ENCODE measurements around the gene TNFAIP2.
A peak's percentile ranks its signal among the peaks of the same experiment; 100 is the strongest.

The TNFAIP2 gene

DNA sequence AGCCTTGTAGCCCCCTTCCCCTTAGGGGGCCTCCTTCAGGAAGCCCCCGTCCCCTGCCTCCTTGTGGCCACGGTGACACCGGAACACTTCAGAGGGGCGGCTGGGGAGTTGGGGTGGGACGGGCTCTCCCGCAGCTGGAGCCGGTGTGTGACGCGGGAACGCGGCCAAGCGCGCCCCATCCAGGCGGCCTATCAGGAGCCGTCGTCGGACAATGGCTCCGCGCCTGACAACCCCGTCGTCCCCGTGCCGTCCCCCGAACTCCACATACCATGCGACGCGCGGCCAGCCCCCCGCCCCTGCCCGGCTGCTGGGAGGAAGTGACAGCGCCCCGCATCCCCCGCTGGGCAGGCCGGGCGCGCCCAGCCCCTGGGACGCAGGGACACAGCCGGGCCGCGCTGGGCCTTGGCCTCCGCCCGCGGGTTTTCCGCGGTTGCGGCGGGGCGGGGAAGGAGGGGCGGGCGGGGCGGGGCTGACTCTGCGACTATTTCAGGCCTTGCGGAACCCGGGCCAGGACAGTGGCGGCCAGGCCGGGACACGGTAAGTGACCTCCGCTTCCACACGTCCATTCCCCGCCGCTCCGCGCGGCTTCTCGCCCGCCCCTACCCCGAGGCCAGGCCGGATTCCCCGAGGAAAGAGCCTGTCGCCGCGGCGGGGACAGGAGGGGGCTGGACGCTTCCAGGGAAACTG is at the start of gene TNFAIP2:
TNFAIP2 (plus strand) TSS at position 515 of the 687 bp plus-strand sequence. CDS start 2,997 bp downstream, outside the sequence.
- Mint-ChIP-seq H3K9me3 (ENCODE audit: low read depth) (no peaks in the 10 kb centered on the region), H3K4me3 (no peak within 1 kb of the TSS), H3K4me1 (ENCODE audit: low read depth) (no peaks in the 10 kb centered on the region), H3K27ac (no peak within 1 kb of the TSS), H3K27me3 (peaks cover 5% of the 10 kb centered on the region), H3K36me3 (no peaks in the 10 kb centered on the region)

DNA sequence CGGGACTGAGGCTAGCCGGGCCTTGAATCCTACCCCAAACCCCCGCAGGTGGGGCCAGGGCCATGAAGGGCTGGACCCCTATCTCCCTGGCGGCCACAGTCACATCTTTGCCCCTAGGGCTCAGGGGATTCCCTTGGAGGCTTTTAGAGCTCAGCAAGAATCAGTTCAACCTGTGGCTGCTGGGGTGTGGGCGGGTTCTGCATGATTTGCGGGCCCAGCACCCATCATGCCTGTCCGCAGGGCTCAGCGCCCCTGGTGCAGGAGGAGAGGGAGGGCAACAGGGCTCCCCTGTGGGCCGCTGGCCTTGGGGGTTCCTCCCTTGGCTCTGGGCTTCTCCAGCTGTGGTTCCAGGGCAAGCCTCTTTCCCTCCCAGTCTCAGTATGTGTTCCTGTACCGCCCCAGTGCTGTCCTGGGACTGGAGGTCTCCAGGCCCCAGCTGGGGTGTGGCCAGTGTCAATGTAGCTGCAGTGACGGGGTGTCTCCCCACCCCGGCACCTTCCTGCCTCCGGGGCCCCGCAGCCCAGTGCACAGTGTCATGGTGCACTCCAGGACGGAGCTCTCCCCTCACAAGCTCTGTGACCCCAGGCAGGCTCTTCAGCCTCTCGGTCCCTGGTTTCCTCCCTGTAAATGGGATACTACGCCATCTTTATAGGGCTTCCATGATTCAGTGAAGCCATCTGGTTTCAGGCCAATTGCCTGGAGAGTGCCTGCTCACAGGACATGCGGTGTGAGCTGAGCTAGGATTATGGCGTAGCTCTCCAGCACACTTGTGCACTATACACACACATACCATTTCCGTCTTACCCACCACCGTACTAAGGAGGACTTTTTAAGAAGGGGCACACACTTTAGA is 49.2 kb upstream of the TNFAIP2 start:
- H3K9me3 Mint-ChIP-seq (ENCODE audit: low read depth): no peaks in the 10 kb centered on the region
- no peaks in the 10 kb centered on the region for H3K36me3 Mint-ChIP-seq
- no peak overlapping the region for H3K27ac Mint-ChIP-seq
- peaks cover 2% of the 10 kb centered on the region for H3K27me3 Mint-ChIP-seq
- no peaks in the 10 kb centered on the region for H3K4me1 Mint-ChIP-seq (ENCODE audit: low read depth)
- peak overlapping the region; percentile 31 for H3K4me3 Mint-ChIP-seq

GRCh38 chr14:103074729-103075367 is 48.4 kb upstream of the TNFAIP2 start:
- Mint-ChIP-seq H3K36me3 (no peaks in the 10 kb centered on the region), H3K27me3 (no peaks in the 10 kb centered on the region), H3K27ac (no peak overlapping the region), H3K9me3 (ENCODE audit: low read depth) (no peaks in the 10 kb centered on the region), H3K4me1 (ENCODE audit: low read depth) (no peaks in the 10 kb centered on the region), H3K4me3 (peak overlapping the region; percentile 31)

DNA sequence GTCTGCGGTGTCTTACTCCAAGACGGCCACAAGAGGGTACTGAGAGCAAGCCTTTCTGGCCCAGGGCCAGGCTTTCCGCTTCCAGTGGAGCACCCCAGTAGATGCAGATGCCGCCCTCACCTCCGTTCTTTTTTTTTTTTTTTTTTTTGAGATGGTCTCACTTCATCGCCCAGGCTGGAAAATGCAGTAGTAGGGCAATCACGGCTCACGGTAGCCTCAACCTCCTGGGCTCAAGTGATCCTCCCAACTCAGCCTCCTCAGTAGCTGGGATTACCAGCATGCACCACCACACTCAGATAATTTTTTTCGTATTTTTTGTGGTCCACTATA is 44.9 kb upstream of the TNFAIP2 start:
- Mint-ChIP-seq H3K27ac (no peak overlapping the region), H3K36me3 (no peaks in the 10 kb centered on the region), H3K9me3 (ENCODE audit: low read depth) (no peaks in the 10 kb centered on the region), H3K27me3 (no peaks in the 10 kb centered on the region), H3K4me3 (no peak overlapping the region), H3K4me1 (ENCODE audit: low read depth) (no peaks in the 10 kb centered on the region)

- no peak overlapping the region for H3K4me3 Mint-ChIP-seq
- no peaks in the 10 kb centered on the region for H3K9me3 Mint-ChIP-seq (ENCODE audit: low read depth)
- no peaks in the 10 kb centered on the region for H3K4me1 Mint-ChIP-seq (ENCODE audit: low read depth)
Measured at GRCh38 chr14:103078860-103079587, 44.2 kb upstream of the TNFAIP2 start.

DNA sequence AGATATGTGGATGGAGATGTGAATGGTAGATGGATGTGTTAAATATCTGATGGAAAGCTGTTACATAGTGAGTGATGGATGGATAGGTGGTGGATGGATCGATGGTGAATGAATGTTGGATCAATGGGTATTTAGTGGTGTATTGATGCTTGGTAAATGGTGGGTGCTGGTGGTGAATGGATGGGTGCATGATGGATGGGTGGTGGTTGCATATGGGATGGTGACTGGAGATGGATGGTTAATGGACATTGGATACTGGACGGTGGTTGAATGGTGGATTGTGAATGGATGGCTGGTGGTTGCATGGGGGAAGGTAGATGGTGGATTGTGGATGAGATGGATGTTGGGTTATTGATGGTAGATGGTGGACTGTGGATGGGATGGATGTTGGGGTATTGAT is 41.3 kb upstream of the TNFAIP2 start:
- H3K27me3 Mint-ChIP-seq: peaks cover 5% of the 10 kb centered on the region
- no peaks in the 10 kb centered on the region for H3K36me3 Mint-ChIP-seq
- H3K4me1 Mint-ChIP-seq (ENCODE audit: low read depth): no peaks in the 10 kb centered on the region
- no peaks in the 10 kb centered on the region for H3K9me3 Mint-ChIP-seq (ENCODE audit: low read depth)
- H3K4me3 Mint-ChIP-seq: no peak overlapping the region
- no peak overlapping the region for H3K27ac Mint-ChIP-seq

More at GRCh38 chr14:103078860-103079587, 44.2 kb upstream of the TNFAIP2 start:
- Mint-ChIP-seq H3K27ac (no peak overlapping the region), H3K27me3 (no peaks in the 10 kb centered on the region), H3K36me3 (no peaks in the 10 kb centered on the region)

GRCh38 chr14:103084021-103084919 is 39.0 kb upstream of the TNFAIP2 start, which contains the start of gene LBHD2:
TSS of gene LBHD2 (plus strand) at chr14:103084210. CDS start at chr14:103086013, 1,803 bp downstream.
- Mint-ChIP-seq H3K27ac (no peak within 1 kb of the TSS), H3K9me3 (ENCODE audit: low read depth) (no peaks in the 10 kb centered on the region), H3K27me3 (peaks cover 5% of the 10 kb centered on the region), H3K36me3 (no peaks in the 10 kb centered on the region), H3K4me3 (no peak within 1 kb of the TSS), H3K4me1 (ENCODE audit: low read depth) (no peaks in the 10 kb centered on the region)

DNA sequence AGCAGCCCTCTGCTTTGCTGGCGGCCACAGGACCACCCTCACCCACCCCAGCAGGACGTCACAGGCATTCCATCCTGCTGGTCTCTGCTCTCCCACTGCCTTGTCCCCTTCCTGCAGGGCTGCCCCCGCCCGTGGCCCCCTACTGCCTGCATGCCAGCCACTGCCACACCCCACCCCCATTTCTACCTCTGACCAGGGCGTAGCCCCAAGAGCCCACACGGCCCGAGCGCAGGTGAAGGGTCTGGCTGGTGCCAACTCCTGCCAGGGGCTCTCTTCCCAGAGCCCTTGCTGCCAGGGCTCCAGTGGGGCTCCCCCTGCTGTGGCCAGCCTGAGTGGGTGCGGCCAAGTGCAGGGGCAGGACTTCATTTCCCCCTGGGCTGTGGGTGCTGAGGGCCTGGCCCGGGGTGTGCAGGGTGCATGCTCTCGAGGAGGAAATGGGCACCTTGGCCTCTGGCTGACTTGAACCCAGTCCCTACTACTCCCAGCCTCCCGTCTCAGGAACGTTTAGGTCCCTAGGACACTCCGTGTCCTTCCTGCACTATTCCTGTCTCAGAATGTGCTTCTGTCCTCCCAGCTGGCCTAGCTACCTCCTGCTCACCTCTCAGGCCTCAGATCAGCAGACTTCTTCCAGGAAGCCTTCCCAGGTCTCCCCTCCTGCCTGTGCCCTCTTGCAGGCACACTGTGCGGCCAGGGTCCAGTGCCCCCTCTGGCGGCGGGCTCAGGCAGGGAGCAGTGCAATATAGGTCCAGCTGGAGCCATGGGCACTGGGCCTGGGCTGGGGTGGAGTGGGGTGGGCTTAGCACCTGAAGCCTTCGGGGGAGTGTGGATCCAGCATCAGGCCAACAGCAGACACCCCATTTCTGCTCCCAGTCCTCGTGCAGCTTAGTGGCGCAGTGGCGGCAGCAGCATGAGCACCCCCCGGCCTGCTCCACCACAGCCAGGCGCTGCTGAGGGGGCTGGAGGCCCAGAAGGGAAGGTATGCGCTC is 37.9 kb upstream of the TNFAIP2 start:
- Mint-ChIP-seq H3K27ac (no peak overlapping the region), H3K4me1 (ENCODE audit: low read depth) (no peaks in the 10 kb centered on the region), H3K9me3 (ENCODE audit: low read depth) (no peaks in the 10 kb centered on the region), H3K4me3 (no peak overlapping the region), H3K36me3 (no peaks in the 10 kb centered on the region), H3K27me3 (peaks cover 5% of the 10 kb centered on the region)

- Mint-ChIP-seq H3K36me3 (no peaks in the 10 kb centered on the region), H3K4me3 (no peak overlapping the region), H3K4me1 (ENCODE audit: low read depth) (peaks cover 3% of the 10 kb centered on the region), H3K27me3 (peaks cover 5% of the 10 kb centered on the region), H3K9me3 (ENCODE audit: low read depth) (no peaks in the 10 kb centered on the region), H3K27ac (no peak overlapping the region)
Measured at GRCh38 chr14:103086771-103087342, 36.4 kb upstream of the TNFAIP2 start.

DNA sequence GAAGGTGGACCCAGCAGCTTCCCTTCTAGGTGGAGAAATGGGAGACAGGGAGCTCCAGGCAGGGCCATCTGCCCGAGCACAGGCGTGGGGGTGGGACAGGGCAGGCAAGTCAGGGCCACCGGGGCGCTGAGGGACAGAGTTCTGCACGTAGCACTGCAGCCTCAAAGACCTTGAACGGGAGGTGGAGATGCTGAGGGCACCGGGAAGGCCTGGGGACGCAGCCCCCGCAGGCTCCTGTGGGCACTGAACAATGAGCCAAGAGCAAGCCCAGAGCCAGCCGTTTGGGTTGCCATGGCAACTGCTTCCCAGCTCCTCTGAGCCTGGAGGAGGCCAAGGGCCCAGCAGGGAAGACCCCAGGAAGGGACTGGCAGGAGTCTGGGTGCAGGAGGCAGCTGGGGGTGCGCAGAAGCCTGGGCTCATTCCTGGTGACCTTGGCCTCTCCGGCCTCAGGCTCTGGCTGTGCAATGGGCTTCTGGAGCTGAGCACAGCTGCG is 35.9 kb upstream of the TNFAIP2 start:
- Mint-ChIP-seq H3K4me3 (no peak overlapping the region), H3K27me3 (peaks cover 5% of the 10 kb centered on the region), H3K36me3 (no peaks in the 10 kb centered on the region), H3K4me1 (ENCODE audit: low read depth) (peaks cover 3% of the 10 kb centered on the region), H3K27ac (no peak overlapping the region), H3K9me3 (ENCODE audit: low read depth) (no peaks in the 10 kb centered on the region)

DNA sequence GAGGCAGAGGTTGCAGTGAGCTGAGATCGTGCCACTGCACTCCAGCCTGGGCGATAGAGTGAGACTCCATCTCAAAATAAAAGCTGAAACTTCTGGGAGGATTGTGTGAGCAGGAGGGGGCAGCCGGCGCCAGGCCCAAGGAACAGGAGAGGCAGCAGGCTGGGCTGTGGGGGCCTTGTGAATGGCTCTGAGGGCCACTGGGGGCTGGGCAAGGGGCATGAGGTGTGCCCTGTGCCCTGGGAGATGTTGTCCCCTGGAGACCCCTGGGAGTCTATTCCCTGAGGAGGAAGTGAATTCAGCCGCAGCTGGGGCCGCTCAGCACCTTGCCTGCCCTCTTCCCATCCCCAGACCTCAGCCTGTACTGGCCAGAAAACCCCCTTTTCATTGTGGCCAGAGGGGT is 34.3 kb upstream of the TNFAIP2 start:
- H3K36me3 Mint-ChIP-seq: no peaks in the 10 kb centered on the region
- H3K27ac Mint-ChIP-seq: no peak overlapping the region
- peaks cover 5% of the 10 kb centered on the region for H3K27me3 Mint-ChIP-seq
- H3K4me1 Mint-ChIP-seq (ENCODE audit: low read depth): peaks cover 3% of the 10 kb centered on the region
- H3K9me3 Mint-ChIP-seq (ENCODE audit: low read depth): no peaks in the 10 kb centered on the region
- no peak overlapping the region for H3K4me3 Mint-ChIP-seq

GRCh38 chr14:103089386-103090335 is 33.6 kb upstream of the TNFAIP2 start:
- H3K27ac Mint-ChIP-seq: no peak overlapping the region
- peaks cover 3% of the 10 kb centered on the region for H3K4me1 Mint-ChIP-seq (ENCODE audit: low read depth)
- no peaks in the 10 kb centered on the region for H3K36me3 Mint-ChIP-seq
- no peak overlapping the region for H3K4me3 Mint-ChIP-seq
- peaks cover 5% of the 10 kb centered on the region for H3K27me3 Mint-ChIP-seq
- H3K9me3 Mint-ChIP-seq (ENCODE audit: low read depth): no peaks in the 10 kb centered on the region

All from activated naive CD8-positive, alpha-beta T cell (primary cell).